Naive thymus-derived CD8-positive, alpha-beta T cell (primary cell): Measurements from ENCODE around the gene POLR1H. TPM values are rescaled to one million over a fixed set of nuclear protein-coding genes. Genes with fewer than 3 reads are reported as not detected.

Experiments used
- ATAC-seq, 2 donors: fragments of 150-1000 bp; cut with Tn5 transposase in 1 of 2; sonication (Bioruptor Pico), chemical (Tn5 transposase) in 1 of 2; 1 replicate in 1 of 2; 2 replicates in 1 of 2; pipeline ENCODE4 v1.10.0; 2021; ENCODE audit warnings: mild to moderate bottlenecking in 2 of 2, moderate library complexity in 2 of 2
- POLR2A ChIA-PET: fragments of 350-600 bp; sonication (Branson Sonifier 250); formaldehyde crosslinking; loops from one replicate; lab custom pipeline; 2021; ENCODE audit warnings: antibody characterized with exemption; lab: Charles Lee
- DNase-seq, 10 donors: peaks; one replicate each; pipeline versions ENCODE4 v3.0.0 to v3.0.0-alpha.2; 2020 to 2022
- H3K27ac Mint-ChIP-seq, 10 donors: one replicate each; pipeline ENCODE4 v1.8.0; 2020 to 2022; ENCODE audit warnings: mild to moderate bottlenecking in 10 of 10, mixed read lengths in 10 of 10, moderate library complexity in 4 of 10, inconsistent platforms in 1 of 10
- H3K27me3 Mint-ChIP-seq, 5 donors: one replicate each; pipeline ENCODE4 v1.8.0; 2021 to 2022; ENCODE audit warnings: mixed read lengths in 5 of 5
- H3K36me3 Mint-ChIP-seq, 3 donors: one replicate each; pipeline ENCODE4 v1.8.0; 2020 to 2022; ENCODE audit warnings: mixed read lengths in 3 of 3, mild to moderate bottlenecking in 2 of 3, inconsistent platforms in 1 of 3
- H3K4me1 Mint-ChIP-seq, 4 donors: one replicate each; pipeline ENCODE4 v1.8.0; 2021 to 2022; ENCODE audit warnings: mixed read lengths in 4 of 4
- H3K4me3 Mint-ChIP-seq, 10 donors: one replicate each; pipeline ENCODE4 v1.8.0; 2020 to 2022; ENCODE audit warnings: mild to moderate bottlenecking in 10 of 10, mixed read lengths in 10 of 10, moderate library complexity in 6 of 10, inconsistent platforms in 1 of 10
- H3K9me3 Mint-ChIP-seq, 9 donors: one replicate each; pipeline ENCODE4 v1.8.0; 2020 to 2022; ENCODE audit warnings: mixed read lengths in 9 of 9, mild to moderate bottlenecking in 3 of 9, inconsistent platforms in 1 of 9, moderate library complexity in 1 of 9
- polyA plus RNA-seq, 3 donors: library from polyadenylated mRNA; unstranded; fragments of 300-500 nt; fragmentation: Illumina TruSeq; gene quantifications; one replicate each; pipeline ENCODE4 v1.2.3, GENCODE V29; 2021
- total RNA-seq, 8 experiments: library from RNA in 2 of 8; stranded (reverse) in 2 of 8; gene quantifications; one replicate each; pipeline ENCODE4 v1.2.3 and lab custom pipeline; 2021 to 2026

The POLR1H gene
- total and polyA plus RNA-seq, 5 experiments from 2014 or later: 35.9 to 110 (median 60.8) TPM

GRCh38 chr6:30113841-30114240 is 52.8 kb downstream of the POLR1H start:
- POLR2A ChIA-PET: no interaction called here
- DNase-seq: no peak
- H3K27me3 Mint-ChIP-seq: peaks cover 22 to 70% (median 43%) of the 10 kb centered on the region in 5 donors
- no peak overlapping the region for H3K27ac Mint-ChIP-seq
- ATAC-seq: no peak
- no peak overlapping the region for H3K4me3 Mint-ChIP-seq
- H3K36me3 Mint-ChIP-seq: no peaks in the 10 kb centered on the region
- peaks cover 0 to 2% (median 0%) of the 10 kb centered on the region in 4 donors for H3K4me1 Mint-ChIP-seq
- no peaks in the 10 kb centered on the region for H3K9me3 Mint-ChIP-seq

Other genes starting within 250 kb of the POLR1H start
- 1 to 10 TPM in 1 of 2 experiments, under 1 TPM in 1; 0.75 to 1.4 TPM for gene HLA-G, start 233.4 kb upstream of the POLR1H start, total RNA-seq
- 1 to 10 TPM; 1.1 to 1.9 (median 1.6) TPM for gene HLA-G, start 233.4 kb upstream of the POLR1H start, polyA plus RNA-seq
- gene HLA-A, start 118.7 kb upstream of the POLR1H start, total RNA-seq: 1,000 to 10,000 TPM; 2,087 to 2,115 TPM
- gene HLA-A, start 118.7 kb upstream of the POLR1H start, polyA plus RNA-seq: 1,000 to 10,000 TPM; 2,084 to 4,021 (median 2,635) TPM
- gene PPP1R11, start 5.9 kb downstream of the POLR1H start, total RNA-seq: 10 to 100 TPM; 56.6 to 58.1 TPM
- gene PPP1R11, start 5.9 kb downstream of the POLR1H start, polyA plus RNA-seq: 100 to 1,000 TPM in 2 of 3 donors, 10 to 100 TPM in 1; 97.6 to 108 (median 101) TPM
- not detected for gene RNF39, start 14.5 kb downstream of the POLR1H start, total RNA-seq
- gene RNF39, start 14.5 kb downstream of the POLR1H start, polyA plus RNA-seq: under 1 TPM in 1 of 3 donors, not detected in 2; 0.10 TPM
- gene TRIM31, start 51.8 kb downstream of the POLR1H start, total RNA-seq: not detected
- under 1 TPM in 1 of 3 donors, not detected in 2; 0.07 TPM for gene TRIM31, start 51.8 kb downstream of the POLR1H start, polyA plus RNA-seq
- gene TRIM40, start 74.9 kb downstream of the POLR1H start, total RNA-seq: not detected
- gene TRIM40, start 74.9 kb downstream of the POLR1H start, polyA plus RNA-seq: not detected
- not detected for gene TRIM10, start 99.9 kb downstream of the POLR1H start, total RNA-seq
- not detected for gene TRIM10, start 99.9 kb downstream of the POLR1H start, polyA plus RNA-seq
- gene TRIM15, start 102.3 kb downstream of the POLR1H start, total RNA-seq: not detected
- not detected for gene TRIM15, start 102.3 kb downstream of the POLR1H start, polyA plus RNA-seq
- gene TRIM26, start 152.1 kb downstream of the POLR1H start, total RNA-seq: 10 to 100 TPM; 42.6 to 47.0 TPM
- gene TRIM26, start 152.1 kb downstream of the POLR1H start, polyA plus RNA-seq: 10 to 100 TPM; 22.7 to 42.9 (median 27.6) TPM